Measurements from ENCODE around the gene FSTL5. TPM values are rescaled to one million over a fixed set of nuclear protein-coding genes. Genes with fewer than 3 reads are reported as not detected.
"Not testable (repeated sequence)": the region's sequence is repeated elsewhere in the genome, so short reads cannot be mapped to it uniquely, and the experiment has no call there.

FSTL5 gene
- total RNA-seq, 2 experiments from 2014 or later, result not detected

- Mint-ChIP-seq H3K9me3 (ENCODE audit: insufficient read depth) (peaks cover 6% of the 10 kb centered on the region), H3K27me3 (ENCODE audit: low read depth) (no peaks in the 10 kb centered on the region), H3K36me3 (ENCODE audit: low read depth) (no peaks in the 10 kb centered on the region), H3K4me3 (no peak overlapping the region), H3K27ac (no peak overlapping the region), H3K4me1 (ENCODE audit: low read depth) (no peaks in the 10 kb centered on the region)
- CTCF ChIA-PET, result no interaction called here
- POLR2A ChIA-PET, result no interaction called here
- DNase-seq, result no peak
- no peak for ATAC-seq
These were observed 23.6 kb downstream of the FSTL5 start for GRCh38 chr4:162140051-162140683.

- Mint-ChIP-seq H3K36me3 (ENCODE audit: low read depth) (no peaks in the 10 kb centered on the region), H3K27ac (no peak overlapping the region), H3K9me3 (ENCODE audit: insufficient read depth) (peaks cover 6% of the 10 kb centered on the region), H3K27me3 (ENCODE audit: low read depth) (no peaks in the 10 kb centered on the region), H3K4me3 (no peak overlapping the region), H3K4me1 (ENCODE audit: low read depth) (no peaks in the 10 kb centered on the region)
- ChIA-PET POLR2A (no interaction called here), CTCF (no interaction called here)
- ATAC-seq (no peak), DNase-seq (no peak)
These were observed 24.4 kb downstream of the FSTL5 start for GRCh38 chr4:162139412-162139811.

- H3K4me3 Mint-ChIP-seq, result no peak overlapping the region
- DNase-seq (no peak), ATAC-seq (no peak)
- no peaks in the 10 kb centered on the region for H3K9me3 Mint-ChIP-seq (ENCODE audit: insufficient read depth)
- ChIA-PET POLR2A (no interaction called here), CTCF (no interaction called here)
- no peaks in the 10 kb centered on the region for H3K36me3 Mint-ChIP-seq (ENCODE audit: low read depth)
- no peaks in the 10 kb centered on the region for H3K27me3 Mint-ChIP-seq (ENCODE audit: low read depth)
- H3K4me1 Mint-ChIP-seq (ENCODE audit: low read depth), result no peaks in the 10 kb centered on the region
- H3K27ac Mint-ChIP-seq, result no peak overlapping the region
These were observed 32.5 kb downstream of the FSTL5 start for GRCh38 chr4:162131256-162131655.

GRCh38 chr4:162126729-162127128 is 37.1 kb downstream of the FSTL5 start:
- no peak for ATAC-seq
- H3K4me3 Mint-ChIP-seq, result no peak overlapping the region
- CTCF ChIA-PET, result no interaction called here

GRCh38 chr4:162117051-162117450 is 46.7 kb downstream of the FSTL5 start:
- Mint-ChIP-seq H3K9me3 (ENCODE audit: insufficient read depth) (no peaks in the 10 kb centered on the region), H3K27ac (no peak overlapping the region), H3K4me3 (no peak overlapping the region), H3K4me1 (ENCODE audit: low read depth) (no peaks in the 10 kb centered on the region), H3K36me3 (ENCODE audit: low read depth) (no peaks in the 10 kb centered on the region), H3K27me3 (ENCODE audit: low read depth) (no peaks in the 10 kb centered on the region)
- ChIA-PET POLR2A (no interaction called here), CTCF (no interaction called here)
- DNase-seq (no peak), ATAC-seq (no peak)

More at GRCh38 chr4:162126729-162127128, 37.1 kb downstream of the FSTL5 start:
- Mint-ChIP-seq H3K36me3 (ENCODE audit: low read depth) (no peaks in the 10 kb centered on the region), H3K27ac (no peak overlapping the region), H3K4me1 (ENCODE audit: low read depth) (no peaks in the 10 kb centered on the region), H3K27me3 (ENCODE audit: low read depth) (no peaks in the 10 kb centered on the region), H3K9me3 (ENCODE audit: insufficient read depth) (no peaks in the 10 kb centered on the region)
- POLR2A ChIA-PET, result no interaction called here
- no peak for DNase-seq

- ChIA-PET POLR2A (no interaction called here), CTCF (no interaction called here)
- Mint-ChIP-seq H3K4me1 (ENCODE audit: low read depth) (no peaks in the 10 kb centered on the region), H3K27ac (no peak overlapping the region), H3K4me3 (no peak overlapping the region), H3K27me3 (ENCODE audit: low read depth) (no peaks in the 10 kb centered on the region), H3K9me3 (ENCODE audit: insufficient read depth) (no peaks in the 10 kb centered on the region), H3K36me3 (ENCODE audit: low read depth) (no peaks in the 10 kb centered on the region)
- DNase-seq (no peak), ATAC-seq (no peak)
These were observed 47.6 kb downstream of the FSTL5 start for GRCh38 chr4:162116095-162116779.

- Mint-ChIP-seq H3K4me1 (ENCODE audit: low read depth) (no peaks in the 10 kb centered on the region), H3K27me3 (ENCODE audit: low read depth) (no peaks in the 10 kb centered on the region), H3K9me3 (ENCODE audit: insufficient read depth) (no peaks in the 10 kb centered on the region), H3K4me3 (no peak overlapping the region), H3K27ac (no peak overlapping the region), H3K36me3 (ENCODE audit: low read depth) (no peaks in the 10 kb centered on the region)
- ATAC-seq, result no peak
- CTCF ChIA-PET, result no interaction called here
- DNase-seq, result no peak
- POLR2A ChIA-PET, result no interaction called here
These were observed 48.5 kb downstream of the FSTL5 start for GRCh38 chr4:162115333-162115732.

GRCh38 chr4:162111078-162111477 is 52.7 kb downstream of the FSTL5 start:
- Mint-ChIP-seq H3K36me3 (ENCODE audit: low read depth) (no peaks in the 10 kb centered on the region), H3K27me3 (ENCODE audit: low read depth) (no peaks in the 10 kb centered on the region), H3K9me3 (ENCODE audit: insufficient read depth) (no peaks in the 10 kb centered on the region), H3K27ac (no peak overlapping the region), H3K4me3 (no peak overlapping the region), H3K4me1 (ENCODE audit: low read depth) (no peaks in the 10 kb centered on the region)
- ChIA-PET POLR2A (no interaction called here), CTCF (no interaction called here)
- no peak for ATAC-seq
- no peak for DNase-seq

GRCh38 chr4:162104459-162105124 is 59.2 kb downstream of the FSTL5 start:
- ATAC-seq (no peak), DNase-seq (no peak)
- Mint-ChIP-seq H3K4me3 (no peak overlapping the region), H3K27ac (no peak overlapping the region), H3K36me3 (ENCODE audit: low read depth) (no peaks in the 10 kb centered on the region), H3K9me3 (ENCODE audit: insufficient read depth) (no peaks in the 10 kb centered on the region), H3K4me1 (ENCODE audit: low read depth) (no peaks in the 10 kb centered on the region), H3K27me3 (ENCODE audit: low read depth) (no peaks in the 10 kb centered on the region)
- ChIA-PET POLR2A (no interaction called here), CTCF (no interaction called here)

GRCh38 chr4:162103908-162104307 is 59.9 kb downstream of the FSTL5 start:
- H3K27ac Mint-ChIP-seq; POLR2A ChIA-PET; ATAC-seq; H3K27me3 Mint-ChIP-seq (ENCODE audit: low read depth); H3K36me3 Mint-ChIP-seq (ENCODE audit: low read depth); CTCF ChIA-PET; DNase-seq; H3K9me3 Mint-ChIP-seq (ENCODE audit: insufficient read depth); H3K4me3 Mint-ChIP-seq; H3K4me1 Mint-ChIP-seq (ENCODE audit: low read depth): not testable (repeated sequence)

GRCh38 chr4:162102713-162103112 is 61.1 kb downstream of the FSTL5 start:
- no peaks in the 10 kb centered on the region for H3K4me1 Mint-ChIP-seq (ENCODE audit: low read depth)
- ChIA-PET POLR2A (no interaction called here), CTCF (no interaction called here)
- H3K36me3 Mint-ChIP-seq (ENCODE audit: low read depth), result no peaks in the 10 kb centered on the region
- no peak for DNase-seq
- no peaks in the 10 kb centered on the region for H3K9me3 Mint-ChIP-seq (ENCODE audit: insufficient read depth)
- H3K27ac Mint-ChIP-seq, result no peak overlapping the region
- no peaks in the 10 kb centered on the region for H3K27me3 Mint-ChIP-seq (ENCODE audit: low read depth)
- H3K4me3 Mint-ChIP-seq, result no peak overlapping the region
- ATAC-seq, result no peak

GRCh38 chr4:162101337-162101736 is 62.5 kb downstream of the FSTL5 start:
- no peaks in the 10 kb centered on the region for H3K36me3 Mint-ChIP-seq (ENCODE audit: low read depth)
- H3K27me3 Mint-ChIP-seq (ENCODE audit: low read depth), result no peaks in the 10 kb centered on the region
- no peaks in the 10 kb centered on the region for H3K9me3 Mint-ChIP-seq (ENCODE audit: insufficient read depth)
- no peak overlapping the region for H3K27ac Mint-ChIP-seq
- H3K4me3 Mint-ChIP-seq, result no peak overlapping the region
- POLR2A ChIA-PET, result no interaction called here
- ATAC-seq (no peak), DNase-seq (no peak)
- H3K4me1 Mint-ChIP-seq (ENCODE audit: low read depth), result no peaks in the 10 kb centered on the region
- CTCF ChIA-PET, result no interaction called here
